ENCODE results near the gene NFKBIA. TPM values are rescaled to one million over a fixed set of nuclear protein-coding genes. Genes with fewer than 3 reads are reported as not detected.
"Not testable (repeated sequence)": the region's sequence is repeated elsewhere in the genome, so short reads cannot be mapped to it uniquely, and the experiment has no call there.

The NFKBIA gene
- total RNA-seq, 1 donor from 2014 or later = 41.9 TPM

- peaks cover 28% of the 10 kb centered on the region for H3K4me1 Mint-ChIP-seq (ENCODE audit: unreplicated experiment)
- peak overlapping the region; percentile 90 for H3K27ac Mint-ChIP-seq (ENCODE audit: unreplicated experiment)
- H3K4me3 Mint-ChIP-seq (ENCODE audit: unreplicated experiment) = peak overlapping the region; percentile 69
- no peaks in the 10 kb centered on the region for H3K36me3 Mint-ChIP-seq (ENCODE audit: low read depth, unreplicated experiment)
- no peaks in the 10 kb centered on the region for H3K9me3 Mint-ChIP-seq (ENCODE audit: unreplicated experiment)
- no peak for TF ChIP-seq CTCF (IDR thresholded peaks at IDR 0.05; ENCODE audit: unreplicated experiment)
- DNase-seq (ENCODE audit: low spot score) = no peak
- H3K27me3 Mint-ChIP-seq (ENCODE audit: unreplicated experiment) = peaks cover 5% of the 10 kb centered on the region
Measured at GRCh38 chr14:35383569-35384454, 20.7 kb downstream of the NFKBIA start.

GRCh38 chr14:35380794-35381193 lies 23.8 kb downstream of the NFKBIA start:
- H3K4me3 Mint-ChIP-seq (ENCODE audit: unreplicated experiment) = no peak overlapping the region
- H3K27ac Mint-ChIP-seq (ENCODE audit: unreplicated experiment) = no peak overlapping the region
- no peaks in the 10 kb centered on the region for H3K36me3 Mint-ChIP-seq (ENCODE audit: low read depth, unreplicated experiment)
- no peaks in the 10 kb centered on the region for H3K9me3 Mint-ChIP-seq (ENCODE audit: unreplicated experiment)
- no peak for DNase-seq (ENCODE audit: low spot score)
- H3K27me3 Mint-ChIP-seq (ENCODE audit: unreplicated experiment) = peaks cover 5% of the 10 kb centered on the region
- TF ChIP-seq CTCF (IDR thresholded peaks at IDR 0.05; ENCODE audit: unreplicated experiment) = no peak
- H3K4me1 Mint-ChIP-seq (ENCODE audit: unreplicated experiment) = peaks cover 28% of the 10 kb centered on the region

GRCh38 chr14:35379234-35379933 lies 25.2 kb downstream of the NFKBIA start:
- H3K9me3 Mint-ChIP-seq (ENCODE audit: unreplicated experiment); H3K27me3 Mint-ChIP-seq (ENCODE audit: unreplicated experiment): not testable (repeated sequence)

GRCh38 chr14:35378425-35379233 lies 25.9 kb downstream of the NFKBIA start:
- Mint-ChIP-seq H3K36me3 (ENCODE audit: low read depth, unreplicated experiment) (no peaks in the 10 kb centered on the region), H3K27ac (ENCODE audit: unreplicated experiment) (no peak overlapping the region), H3K27me3 (ENCODE audit: unreplicated experiment) (peaks cover 4% of the 10 kb centered on the region), H3K4me3 (ENCODE audit: unreplicated experiment) (no peak overlapping the region), H3K4me1 (ENCODE audit: unreplicated experiment) (peaks cover 11% of the 10 kb centered on the region), H3K9me3 (ENCODE audit: unreplicated experiment) (no peaks in the 10 kb centered on the region)
- DNase-seq (ENCODE audit: low spot score) = no peak
- TF ChIP-seq CTCF (IDR thresholded peaks at IDR 0.05; ENCODE audit: unreplicated experiment) = no peak

More at GRCh38 chr14:35379234-35379933, 25.2 kb downstream of the NFKBIA start:
- H3K36me3 Mint-ChIP-seq (ENCODE audit: low read depth, unreplicated experiment); H3K27ac Mint-ChIP-seq (ENCODE audit: unreplicated experiment); DNase-seq (ENCODE audit: low spot score); H3K4me3 Mint-ChIP-seq (ENCODE audit: unreplicated experiment): not testable (repeated sequence)
- peaks cover 17% of the 10 kb centered on the region for H3K4me1 Mint-ChIP-seq (ENCODE audit: unreplicated experiment)

GRCh38 chr14:35375558-35376025 lies 29.0 kb downstream of the NFKBIA start:
- TF ChIP-seq CTCF (IDR thresholded peaks at IDR 0.05; ENCODE audit: unreplicated experiment) = no peak
- H3K36me3 Mint-ChIP-seq (ENCODE audit: low read depth, unreplicated experiment) = no peaks in the 10 kb centered on the region
- no peak overlapping the region for H3K27ac Mint-ChIP-seq (ENCODE audit: unreplicated experiment)
- no peak overlapping the region for H3K4me3 Mint-ChIP-seq (ENCODE audit: unreplicated experiment)
- H3K4me1 Mint-ChIP-seq (ENCODE audit: unreplicated experiment) = peaks cover 4% of the 10 kb centered on the region
- DNase-seq (ENCODE audit: low spot score) = no peak
- H3K27me3 Mint-ChIP-seq (ENCODE audit: unreplicated experiment) = peaks cover 3% of the 10 kb centered on the region
- H3K9me3 Mint-ChIP-seq (ENCODE audit: unreplicated experiment) = no peaks in the 10 kb centered on the region

Measured in endothelial cell (in vitro differentiated cells).